RWPE2 (cell line): Measurements from ENCODE around the gene PCDH15.

ENCODE experiments used
- ATAC-seq: fragments of 200-7000 bp; cut with Tn5 transposase; 3 replicates; pipeline ENCODE4 v1.9.1; 2021; ENCODE audit warnings: low read depth
- DNase-seq: peaks from one replicate; pipeline ENCODE4 v3.0.0-alpha.2; 2020; ENCODE audit warnings: low spot score
- H3K27ac ChIP-seq: fragments of 450-650 bp; 2 replicates; pipeline ENCODE4 v1.5.1; 2017; ENCODE audit warnings: mild to moderate bottlenecking; ENCODE audit not compliant: poor library complexity, severe bottlenecking
- H3K27me3 ChIP-seq: fragments of 250-450 bp; sonication (Bioruptor Pico); 2 replicates; pipeline ENCODE4 v1.5.1; 2021; ENCODE audit warnings: mild to moderate bottlenecking, moderate library complexity; ENCODE audit not compliant: insufficient read depth, poor library complexity, severe bottlenecking
- H3K36me3 ChIP-seq: fragments of 250-450 bp; sonication (Bioruptor Pico); 2 replicates; pipeline ENCODE4 v1.5.1; 2020; ENCODE audit warnings: low read depth, mild to moderate bottlenecking, moderate library complexity
- H3K4me1 ChIP-seq: fragments of 250-450 bp; sonication (Bioruptor Pico); 2 replicates; pipeline ENCODE4 v1.5.1; 2021; ENCODE audit warnings: mild to moderate bottlenecking, moderate library complexity; ENCODE audit not compliant: insufficient read depth, poor library complexity, severe bottlenecking
- H3K4me3 ChIP-seq: fragments of 250-450 bp; sonication (Bioruptor Pico); 2 replicates; pipeline ENCODE4 v1.5.1; 2021; ENCODE audit warnings: mild to moderate bottlenecking, moderate library complexity; ENCODE audit not compliant: severe bottlenecking
- H3K9me3 ChIP-seq: fragments of 250-450 bp; sonication (Bioruptor Pico); 2 replicates; pipeline ENCODE4 v1.5.1; 2021; ENCODE audit warnings: mild to moderate bottlenecking, moderate library complexity; ENCODE audit not compliant: severe bottlenecking
- CTCF ChIP-seq: fragments of 450-650 bp; IDR thresholded peaks from one replicate; pipeline ENCODE4 v1.5.1; 2017; ENCODE audit warnings: mild to moderate bottlenecking, moderate library complexity; ENCODE audit not compliant: poor library complexity, severe bottlenecking

Gene PCDH15

GRCh38 chr10:53904506-53905241, 896.4 kb downstream of the PCDH15 start:
- Histone ChIP-seq H3K4me3 (no peak overlapping the region), H3K36me3 (peaks cover 2% of the 10 kb centered on the region; the same call in 1 of the 2 replicates), H3K27ac (peak overlapping the region; percentile 84), H3K27me3 (no peaks in the 10 kb centered on the region), H3K4me1 (peaks cover 29% of the 10 kb centered on the region), H3K9me3 (no peaks in the 10 kb centered on the region)
- no peak for DNase-seq
- peak; percentile 83 for ATAC-seq
- TF ChIP-seq CTCF = no peak

- H3K4me1 ChIP-seq = peaks cover 30% of the 10 kb centered on the region
- H3K36me3 ChIP-seq = peaks cover 2% of the 10 kb centered on the region; the same call in 1 of the 2 replicates
- no peak for DNase-seq
- H3K4me3 ChIP-seq = no peak overlapping the region
- H3K27ac ChIP-seq = peak overlapping the region; percentile 84
- H3K9me3 ChIP-seq = no peaks in the 10 kb centered on the region
- ATAC-seq = peak; percentile 47; the same call in 2 of the 3 replicates
- TF ChIP-seq CTCF = no peak
- no peaks in the 10 kb centered on the region for H3K27me3 ChIP-seq
Observed at GRCh38 chr10:53903756-53904155, 897.3 kb downstream of the PCDH15 start.

GRCh38 chr10:53899463-53900160, 901.4 kb downstream of the PCDH15 start:
- no peak overlapping the region for H3K4me3 ChIP-seq
- ATAC-seq = no peak
- TF ChIP-seq CTCF = no peak
- H3K27me3 ChIP-seq = no peaks in the 10 kb centered on the region
- H3K27ac ChIP-seq = no peak overlapping the region
- DNase-seq = no peak
- H3K4me1 ChIP-seq = peaks cover 24% of the 10 kb centered on the region
- H3K9me3 ChIP-seq = no peaks in the 10 kb centered on the region
- H3K36me3 ChIP-seq = peaks cover 2% of the 10 kb centered on the region; the same call in 1 of the 2 replicates

- H3K9me3 ChIP-seq = no peaks in the 10 kb centered on the region
- no peaks in the 10 kb centered on the region for H3K27me3 ChIP-seq
- DNase-seq (no peak), ATAC-seq (0 out of 3 replicates have a peak, but pooled peaks have one; percentile 31)
- H3K4me1 ChIP-seq = peaks cover 15% of the 10 kb centered on the region
- H3K36me3 ChIP-seq = peaks cover 2% of the 10 kb centered on the region; the same call in 1 of the 2 replicates
- H3K4me3 ChIP-seq = no peak overlapping the region
- H3K27ac ChIP-seq = no peak overlapping the region
- no peak for TF ChIP-seq CTCF
Observed at GRCh38 chr10:53898532-53898931, 902.5 kb downstream of the PCDH15 start.

GRCh38 chr10:53894145-53894544, 906.9 kb downstream of the PCDH15 start:
- DNase-seq (no peak), ATAC-seq (peak; percentile 72)
- H3K9me3 ChIP-seq = no peaks in the 10 kb centered on the region
- TF ChIP-seq CTCF = no peak
- no peak overlapping the region for H3K4me3 ChIP-seq
- H3K36me3 ChIP-seq = no peaks in the 10 kb centered on the region
- H3K27ac ChIP-seq = no peak overlapping the region
- H3K27me3 ChIP-seq = no peaks in the 10 kb centered on the region
- peaks cover 9% of the 10 kb centered on the region for H3K4me1 ChIP-seq
